Right ventricle myocardium inferior (tissue), 1 donor: ENCODE measurements around the gene TMEM120A. TPM values are rescaled to one million over a fixed set of nuclear protein-coding genes. Genes with fewer than 3 reads are reported as not detected.
A peak's percentile ranks its signal among the peaks of the same experiment; 100 is the strongest.
"Not testable (repeated sequence)": the region's sequence is repeated elsewhere in the genome, so short reads cannot be mapped to it uniquely, and the experiment has no call there.

Experiments used
- ATAC-seq: fragments of 200-7000 bp; cut with Tn5 transposase; one replicate; pipeline ENCODE4 v1.9.1; 2020; ENCODE audit warnings: mild to moderate bottlenecking, moderate library complexity
- DNase-seq: peaks from one replicate; pipeline ENCODE4 v3.0.0; 2021; ENCODE audit errors: missing footprints
- intact Hi-C: fragments of 100-400 bp; cut with DNase I; formaldehyde crosslinking; loops from one replicate; pipeline ENCODE4 v1.11.0; 2022
- long read RNA-seq: library from polyadenylated mRNA; unstranded; transcript quantifications from one replicate; pipeline ENCODE4 v2.0.0, GENCODE V29; 2021
- total RNA-seq: library from RNA; stranded (reverse); fragmentation: NEBNext Ultra II Directional; extraction: Animal tissue kit (Norgen Biotek cat#: 25700); gene quantifications from one replicate; pipeline ENCODE4 v1.2.1, GENCODE V29; 2021
- donor health status: DM: no; HTN: yes; CAD: no; lungs with severe emphysema.

Gene TMEM120A
- 109 TPM for total RNA-seq
- long read RNA-seq, transcript TMEM120A-214 (12 exons, 1,456 nt): major isoform, 51 of 69 reads
- long read RNA-seq, transcript TMEM120A-204 (11 exons, 1,352 nt): minor isoform, 6 of 69 reads
- long read RNA-seq, partial matches to known transcripts: 1 of 69 reads
- long read RNA-seq, other reads (novel, unspliced or antisense): 9 of 69 reads

- ATAC-seq (peak; percentile 95), DNase-seq (peak; percentile 99)
- intact Hi-C loops: loop anchor here (2.0 to 10.0 kb wide), 4 partner anchors 32 to 120 kb away; partner anchors contain the start of genes MDH2, POR, RHBDD2 and STYXL1
Measured at GRCh38 chr7:75994388-75995051, at the start of gene TMEM120A. TSS of gene TMEM120A (minus strand) at chr7:75994595. CDS start at chr7:75994570, 25 bp downstream.

GRCh38 chr7:76040126-76040525 lies 45.7 kb upstream of the TMEM120A start:
- DNase-seq (no peak), ATAC-seq (no peak)
- intact Hi-C loops: no loop called here

DNA sequence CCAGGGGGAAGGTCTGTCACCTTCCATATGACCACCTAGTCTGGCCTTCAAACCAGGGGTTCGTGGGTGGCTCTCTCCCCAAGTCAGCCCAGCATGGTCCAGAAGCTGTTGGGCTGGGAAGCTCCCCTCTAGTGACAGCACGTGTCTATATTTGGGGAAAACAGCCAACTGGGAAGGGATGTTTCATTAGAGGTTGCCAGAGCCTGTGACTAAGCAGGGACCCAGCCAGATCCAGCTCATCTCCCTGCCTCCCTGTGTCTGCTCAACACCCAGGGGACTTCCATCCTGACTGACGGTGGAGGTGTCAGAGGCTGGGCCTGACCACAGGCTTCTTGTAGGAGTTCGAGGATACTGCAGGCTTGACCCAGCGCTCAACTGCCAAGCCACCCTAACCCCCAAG lies 42.9 kb upstream of the TMEM120A start:
- intact Hi-C loops: no loop called here
- ATAC-seq (peak; percentile 27), DNase-seq (no peak)

- intact Hi-C loops: no loop called here
- no peak for ATAC-seq
Measured at GRCh38 chr7:76031964-76032363, 37.6 kb upstream of the TMEM120A start.

GRCh38 chr7:76029682-76030081 lies 35.3 kb upstream of the TMEM120A start:
- DNase-seq, ATAC-seq, intact Hi-C loops: not testable (repeated sequence)

More at GRCh38 chr7:76031964-76032363, 37.6 kb upstream of the TMEM120A start:
- no peak for DNase-seq

GRCh38 chr7:76023002-76023401 lies 28.6 kb upstream of the TMEM120A start:
- no peak for DNase-seq
- ATAC-seq: peak; percentile 62
- intact Hi-C loops: no loop called here

GRCh38 chr7:76022026-76022780 lies 27.8 kb upstream of the TMEM120A start:
- intact Hi-C loops: no loop called here
- ATAC-seq (no peak), DNase-seq (no peak)

DNA sequence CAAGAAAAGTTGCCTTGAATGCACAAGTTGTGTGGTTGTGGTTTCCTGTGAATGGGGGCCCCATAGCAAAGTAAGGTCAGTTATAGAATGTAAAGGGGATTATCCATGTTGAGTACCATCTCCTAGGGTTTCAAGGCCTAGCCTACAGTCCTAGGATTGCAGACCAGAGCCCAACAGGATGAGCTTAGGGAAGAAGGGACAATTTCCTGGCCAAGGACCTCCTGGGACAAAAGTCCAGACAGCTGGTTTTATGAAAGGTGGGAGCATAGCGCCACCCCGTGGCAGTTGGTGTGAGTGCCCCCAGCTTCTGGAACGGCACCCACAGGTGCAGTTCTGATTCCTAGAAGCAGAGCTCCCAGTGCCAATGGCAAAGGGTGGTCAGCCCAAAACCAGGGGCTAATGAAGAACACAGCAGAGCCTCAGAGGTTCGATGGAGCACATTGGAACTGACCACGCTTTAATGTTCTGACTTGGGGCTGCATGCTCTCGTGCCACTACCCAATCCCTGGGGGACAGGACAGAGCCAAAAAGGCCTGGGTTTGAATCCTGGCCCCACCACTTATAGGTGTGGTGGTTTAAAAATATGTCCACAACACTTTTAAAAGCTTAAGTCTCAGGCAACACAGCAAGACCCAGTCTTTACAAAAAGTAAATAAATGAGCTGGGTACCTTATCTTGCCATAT lies 25.8 kb upstream of the TMEM120A start:
- ATAC-seq (peak; percentile 53), DNase-seq (peak; percentile 87)
- intact Hi-C loops: loop anchor here (1.0 kb wide), 1 partner anchor 154 kb away; no protein-coding TSS in a partner anchor

GRCh38 chr7:76018520-76018919 lies 24.1 kb upstream of the TMEM120A start:
- intact Hi-C loops: not testable (repeated sequence)

DNA sequence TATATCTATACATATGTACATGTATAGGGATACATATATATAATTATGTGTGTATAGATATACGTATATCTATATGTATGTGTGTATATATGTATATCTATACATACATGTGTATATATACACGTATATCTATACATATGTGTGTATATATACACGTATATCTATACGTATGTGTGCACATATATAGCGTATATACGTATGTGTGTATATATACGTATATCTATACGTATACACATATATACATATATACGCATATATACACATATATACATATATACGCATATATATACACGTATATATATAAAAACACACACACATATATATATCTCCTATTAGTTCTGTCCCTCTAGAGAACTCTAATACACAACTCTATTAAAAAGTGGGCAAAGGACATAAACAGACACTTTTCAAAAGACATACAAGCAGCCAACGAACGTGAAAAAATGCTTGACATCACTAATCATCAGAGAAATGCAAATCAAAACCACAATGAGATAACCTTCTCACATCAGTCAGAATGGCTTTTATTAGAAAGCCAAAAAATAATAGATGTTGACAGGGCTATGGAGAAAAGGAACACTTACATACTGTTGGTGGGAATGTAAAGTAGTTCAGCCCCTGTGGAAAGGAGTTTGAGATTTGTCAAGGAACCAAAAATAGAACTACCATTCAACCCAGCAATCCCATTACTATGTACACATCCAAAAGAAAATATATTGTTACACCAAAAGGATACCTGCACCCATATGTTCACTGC lies 22.0 kb upstream of the TMEM120A start:
- intact Hi-C loops: no loop called here
- ATAC-seq (no peak), DNase-seq (no peak)

More at GRCh38 chr7:76018520-76018919, 24.1 kb upstream of the TMEM120A start:
- not testable (repeated sequence) for ATAC-seq, DNase-seq

DNA sequence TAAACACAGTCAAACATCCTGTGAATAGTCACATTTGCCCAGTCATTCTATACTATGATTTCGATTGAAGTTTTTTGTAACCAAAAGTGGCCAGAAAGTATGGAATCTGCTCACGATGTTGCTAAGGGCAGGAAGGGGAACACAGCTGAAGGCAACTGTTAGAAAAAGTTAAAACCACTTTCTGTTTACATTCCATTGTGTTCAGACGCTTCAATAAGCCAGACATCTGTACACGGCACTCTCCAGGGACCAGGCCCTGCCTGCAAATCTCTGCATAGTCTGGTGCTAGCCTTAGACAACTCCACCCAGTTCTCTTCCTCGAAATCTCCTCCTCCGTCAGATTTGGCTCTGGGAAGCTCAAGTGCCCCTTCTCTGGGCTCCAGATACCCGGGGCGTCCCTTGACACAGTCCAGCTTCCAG lies 17.1 kb upstream of the TMEM120A start:
- ATAC-seq (peak; percentile 90), DNase-seq (peak; percentile 75)
- intact Hi-C loops: no loop called here

DNA sequence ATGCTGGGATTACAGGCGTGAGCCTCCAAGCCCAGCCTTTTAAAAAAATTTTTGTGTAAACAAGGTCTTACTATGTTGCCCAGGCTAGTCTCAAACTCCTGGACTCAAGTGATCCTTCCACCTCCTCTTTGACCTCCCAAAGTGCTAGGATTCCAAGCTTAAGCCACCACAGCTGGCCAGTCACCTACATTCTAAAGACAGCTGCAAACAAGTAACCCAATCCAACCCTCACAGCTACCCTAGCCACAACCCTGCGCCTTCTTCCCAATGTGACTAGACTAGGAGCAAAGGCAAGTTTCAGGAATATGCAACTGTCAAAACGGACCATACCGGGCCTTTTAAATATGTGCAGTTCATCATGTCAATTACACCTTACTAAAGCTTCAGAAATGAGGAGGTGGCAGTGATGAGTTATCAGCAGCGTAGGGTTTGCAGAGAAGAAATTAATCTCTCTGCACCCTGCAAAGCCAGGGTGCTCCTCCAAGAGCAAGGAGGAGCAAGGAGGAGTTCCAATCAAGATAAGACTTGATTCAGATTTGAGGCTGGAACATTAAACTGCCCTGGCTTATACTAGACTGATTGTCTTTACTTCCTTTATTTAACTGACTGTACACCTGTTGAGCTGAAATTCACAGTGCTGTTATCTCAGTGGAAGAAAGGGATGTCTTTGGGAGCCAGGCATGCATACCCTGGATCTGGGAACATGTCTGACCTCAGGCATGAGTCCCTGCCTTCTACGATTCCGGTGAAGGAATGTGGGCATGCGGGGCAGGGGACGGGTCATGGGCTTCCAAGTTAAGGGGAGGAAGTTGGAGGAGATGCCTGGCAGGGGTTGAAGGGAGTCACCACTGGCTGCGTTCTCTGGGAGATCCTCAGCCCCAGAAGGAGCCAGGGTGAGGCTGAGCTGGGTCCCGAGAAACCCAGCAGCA lies 15.5 kb upstream of the TMEM120A start:
- ATAC-seq: no peak
- DNase-seq: no peak
- intact Hi-C loops: no loop called here

- DNase-seq: no peak
Measured at GRCh38 chr7:76008156-76008687, 13.8 kb upstream of the TMEM120A start.

GRCh38 chr7:76005004-76005403 lies 10.6 kb upstream of the TMEM120A start:
- ATAC-seq, intact Hi-C loops, DNase-seq: not testable (repeated sequence)

More at GRCh38 chr7:76008156-76008687, 13.8 kb upstream of the TMEM120A start:
- intact Hi-C loops: no loop called here
- ATAC-seq: no peak

DNA sequence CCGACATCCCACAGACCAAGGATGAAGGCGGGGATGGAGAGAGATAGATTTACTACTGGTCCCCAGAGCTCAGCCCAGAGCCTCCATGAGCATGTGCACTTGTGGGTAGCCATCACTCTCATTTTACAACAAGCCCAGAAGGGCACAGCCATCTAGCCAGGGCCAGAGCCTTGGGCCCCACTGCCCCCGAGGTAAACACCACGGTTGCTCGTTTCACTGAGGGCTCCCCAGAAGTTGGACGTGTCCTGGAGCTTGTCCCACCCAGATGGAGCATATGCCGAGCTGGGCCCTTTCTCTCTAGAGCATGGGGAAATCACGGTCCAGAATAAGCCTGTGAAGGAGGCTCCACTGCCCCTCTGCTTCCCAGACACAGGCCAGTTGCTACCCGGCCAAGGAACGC lies 9.0 kb upstream of the TMEM120A start:
- intact Hi-C loops: no loop called here
- ATAC-seq (no peak), DNase-seq (no peak)

- DNase-seq (no peak), ATAC-seq (no peak)
- intact Hi-C loops: no loop called here
Measured at GRCh38 chr7:76002822-76003221, 8.4 kb upstream of the TMEM120A start.

DNA sequence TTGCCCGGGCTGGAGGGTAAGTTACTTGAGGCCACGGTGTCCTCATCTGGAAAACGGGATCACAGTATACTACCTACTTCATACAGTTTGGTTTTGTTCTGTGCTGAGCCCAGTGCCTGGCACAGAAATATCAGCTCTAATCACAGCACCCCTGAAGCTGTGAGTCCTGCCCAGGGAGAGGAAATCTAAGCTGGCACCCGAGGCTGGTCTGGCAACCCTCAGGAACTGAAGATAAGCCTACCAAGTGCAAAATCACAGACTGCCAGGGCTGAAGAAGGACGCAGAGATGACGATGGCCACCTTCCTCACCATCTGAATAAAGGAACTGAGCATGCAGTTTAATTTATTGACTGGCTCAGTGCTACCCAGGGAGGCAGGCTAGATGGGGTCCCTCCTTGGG lies 7.7 kb upstream of the TMEM120A start:
- intact Hi-C loops: no loop called here
- peak; percentile 49 for ATAC-seq
- no peak for DNase-seq
